Hepatic stellate cell (primary cell): ENCODE measurements around the gene FAM76B.

Experiments
- DNase-seq: peaks from one replicate; pipeline ENCODE4 v3.0.0; 2011; ENCODE audit warnings: low spot score

Gene FAM76B

GRCh38 chr11:95729462-95729861, 60.1 kb downstream of the FAM76B start:
- DNase-seq, result no peak

DNA sequence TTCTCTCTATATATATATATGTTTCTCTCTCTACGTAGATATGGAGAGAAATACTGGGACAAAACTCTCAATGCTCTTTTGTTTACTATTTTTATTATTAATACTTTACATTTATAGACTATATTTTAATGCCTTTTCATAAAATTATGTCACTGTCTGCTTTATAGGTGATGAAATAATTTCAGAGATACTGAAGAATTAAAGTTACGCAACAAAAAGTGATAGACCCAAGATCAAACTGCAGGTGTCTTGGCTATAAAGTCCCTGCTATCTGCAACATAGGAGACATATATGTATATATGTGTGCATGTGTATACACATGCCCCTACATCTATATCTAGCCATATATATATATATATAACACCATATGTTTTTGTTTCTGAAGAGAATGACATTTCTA, 60.8 kb downstream of the FAM76B start:
- no peak for DNase-seq

DNA sequence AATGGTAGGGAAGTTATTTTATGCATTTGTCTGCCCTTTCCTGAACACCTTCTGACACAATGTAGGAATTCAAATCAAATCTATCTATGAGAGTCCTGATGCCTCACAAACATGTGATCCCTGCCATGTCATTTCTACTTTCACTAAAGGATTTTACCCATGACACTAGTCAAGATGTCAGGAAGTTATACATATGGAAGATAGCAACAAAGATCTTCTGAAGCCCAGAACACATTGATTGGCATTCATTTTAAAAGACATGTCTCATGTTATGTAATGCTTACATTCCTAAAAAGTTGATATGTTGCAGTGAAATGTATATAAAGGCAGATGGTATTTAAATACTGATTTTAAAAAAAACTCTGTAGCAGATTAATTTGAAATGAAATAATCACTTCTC, 61.5 kb downstream of the FAM76B start:
- no peak for DNase-seq

- DNase-seq, result no peak
These were observed 62.0 kb downstream of the FAM76B start for GRCh38 chr11:95727620-95728019.

DNA sequence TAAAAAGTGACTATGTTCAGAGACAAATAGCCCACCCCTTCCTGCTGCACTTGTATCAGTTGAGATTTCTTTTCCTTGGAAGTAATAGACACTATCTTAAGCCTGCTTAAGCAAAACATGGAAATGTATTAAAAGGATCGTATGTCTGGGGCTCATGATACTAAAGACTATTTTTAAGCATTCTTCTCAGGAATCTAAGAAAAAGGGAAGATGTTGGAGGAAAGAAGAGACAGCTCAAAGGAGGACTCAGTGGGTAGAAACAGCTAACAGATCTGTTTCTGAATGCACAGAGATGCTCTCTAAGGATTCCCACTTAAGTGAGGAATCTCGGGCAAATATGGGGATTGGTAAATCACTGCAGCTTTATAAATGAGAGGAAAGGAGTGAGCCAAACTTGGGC, 62.5 kb downstream of the FAM76B start:
- DNase-seq, result no peak

DNA sequence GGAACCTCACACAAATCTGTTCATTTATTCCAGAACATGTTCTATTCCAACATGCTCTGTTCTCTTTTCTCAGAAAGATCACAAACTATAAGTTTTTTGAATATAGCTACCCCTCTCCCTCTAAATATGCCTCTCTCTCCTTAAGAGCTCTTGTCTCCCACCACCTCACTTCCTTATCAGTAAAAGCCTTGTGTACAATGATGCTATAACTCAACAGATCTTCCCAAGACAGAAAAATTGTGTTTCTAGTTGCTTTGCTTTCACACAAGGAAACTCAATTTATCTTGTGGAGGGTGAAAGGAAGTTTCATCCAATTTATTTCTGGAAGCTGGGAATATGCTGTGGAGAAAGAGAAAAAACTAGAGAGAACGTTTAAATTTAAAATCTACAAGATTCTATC, 64.4 kb downstream of the FAM76B start:
- DNase-seq, result no peak

DNA sequence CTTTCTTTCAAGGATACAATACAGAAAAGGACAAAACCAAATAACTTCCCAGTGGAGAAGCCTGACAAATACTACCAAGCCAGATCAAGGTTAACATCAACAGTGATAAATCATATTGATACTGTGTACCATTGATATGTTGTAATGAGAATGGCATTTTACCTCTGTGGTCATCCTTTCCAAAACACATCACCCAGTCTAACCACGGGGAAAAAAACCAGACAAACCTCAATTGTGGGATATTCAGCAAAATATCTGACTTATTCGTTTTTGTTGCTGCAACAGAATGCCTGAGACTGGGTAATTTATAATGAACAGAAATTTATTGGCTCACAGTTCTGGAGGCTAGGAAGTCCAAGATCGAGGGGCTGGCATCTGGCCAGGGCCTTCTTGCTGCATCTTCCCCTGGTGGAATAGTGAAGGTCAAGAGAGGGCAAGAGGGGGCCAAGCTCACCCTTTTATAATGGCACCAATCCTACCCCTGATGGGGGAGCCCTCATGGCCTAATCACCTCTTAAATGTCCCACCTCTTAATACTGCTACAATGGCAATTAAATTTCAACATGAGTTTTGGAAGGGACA, 66.1 kb downstream of the FAM76B start:
- no peak for DNase-seq

- DNase-seq, result no peak
These were observed 69.4 kb downstream of the FAM76B start for GRCh38 chr11:95720195-95720594.
